HL-60 (cell line): ENCODE data around the gene APCDD1.

Experiments
- DNase-seq, 2 experiments: peaks; one replicate each; pipeline ENCODE4 v3.0.0-alpha.2; 2010 to 2020; ENCODE audit warnings: low read depth in 1 of 2, low spot score in 1 of 2
- H3K27ac ChIP-seq: fragments of 250-450 bp; sonication (Bioruptor Pico); replicated peaks from 2 replicates; pipeline ENCODE4 v1.5.1; 2020; ENCODE audit warnings: mild to moderate bottlenecking, moderate library complexity
- H3K27me3 ChIP-seq: fragments of 250-450 bp; sonication (Bioruptor Pico); 2 replicates; pipeline ENCODE4 v1.5.1; 2021; ENCODE audit warnings: mild to moderate bottlenecking, moderate library complexity; ENCODE audit not compliant: insufficient read depth, poor library complexity, severe bottlenecking
- H3K4me3 ChIP-seq: replicated peaks from 2 replicates; pipeline ENCODE4 v1.5.1; 2011; ENCODE audit warnings: mild to moderate bottlenecking, control low read depth, low read length; ENCODE audit not compliant: insufficient read depth
- CTCF ChIP-seq: IDR thresholded peaks from one replicate; pipeline ENCODE4 v1.5.1; 2011; ENCODE audit warnings: low read length, control low read depth, inconsistent platforms; ENCODE audit not compliant: insufficient read depth
- GABPA ChIP-seq: IDR thresholded peaks from 2 replicates; pipeline ENCODE4 v1.6.1; 2012; ENCODE audit warnings: low read depth
- POLR2AphosphoS5 ChIP-seq: IDR thresholded peaks from 2 replicates; pipeline ENCODE4 v1.6.1; 2012; ENCODE audit warnings: low read depth
- SPI1 ChIP-seq: IDR thresholded peaks from 2 replicates; pipeline ENCODE4 v1.6.1; 2012; ENCODE audit warnings: low read depth, mild to moderate bottlenecking, borderline replicate concordance
- TF ChIP-seq, protein P1 (sequence below): IDR thresholded peaks from 2 replicates; pipeline ENCODE4 v1.6.1; 2012; ENCODE audit warnings: low read depth; ENCODE audit not compliant: insufficient replicate concordance

The APCDD1 gene

GRCh38 chr18:10441472-10441871, 13.0 kb upstream of the APCDD1 start:
- no peak for TF ChIP-seq SPI1
- no peak for TF ChIP-seq GABPA
- no peak for TF ChIP-seq CTCF
- TF ChIP-seq, protein P1, sequence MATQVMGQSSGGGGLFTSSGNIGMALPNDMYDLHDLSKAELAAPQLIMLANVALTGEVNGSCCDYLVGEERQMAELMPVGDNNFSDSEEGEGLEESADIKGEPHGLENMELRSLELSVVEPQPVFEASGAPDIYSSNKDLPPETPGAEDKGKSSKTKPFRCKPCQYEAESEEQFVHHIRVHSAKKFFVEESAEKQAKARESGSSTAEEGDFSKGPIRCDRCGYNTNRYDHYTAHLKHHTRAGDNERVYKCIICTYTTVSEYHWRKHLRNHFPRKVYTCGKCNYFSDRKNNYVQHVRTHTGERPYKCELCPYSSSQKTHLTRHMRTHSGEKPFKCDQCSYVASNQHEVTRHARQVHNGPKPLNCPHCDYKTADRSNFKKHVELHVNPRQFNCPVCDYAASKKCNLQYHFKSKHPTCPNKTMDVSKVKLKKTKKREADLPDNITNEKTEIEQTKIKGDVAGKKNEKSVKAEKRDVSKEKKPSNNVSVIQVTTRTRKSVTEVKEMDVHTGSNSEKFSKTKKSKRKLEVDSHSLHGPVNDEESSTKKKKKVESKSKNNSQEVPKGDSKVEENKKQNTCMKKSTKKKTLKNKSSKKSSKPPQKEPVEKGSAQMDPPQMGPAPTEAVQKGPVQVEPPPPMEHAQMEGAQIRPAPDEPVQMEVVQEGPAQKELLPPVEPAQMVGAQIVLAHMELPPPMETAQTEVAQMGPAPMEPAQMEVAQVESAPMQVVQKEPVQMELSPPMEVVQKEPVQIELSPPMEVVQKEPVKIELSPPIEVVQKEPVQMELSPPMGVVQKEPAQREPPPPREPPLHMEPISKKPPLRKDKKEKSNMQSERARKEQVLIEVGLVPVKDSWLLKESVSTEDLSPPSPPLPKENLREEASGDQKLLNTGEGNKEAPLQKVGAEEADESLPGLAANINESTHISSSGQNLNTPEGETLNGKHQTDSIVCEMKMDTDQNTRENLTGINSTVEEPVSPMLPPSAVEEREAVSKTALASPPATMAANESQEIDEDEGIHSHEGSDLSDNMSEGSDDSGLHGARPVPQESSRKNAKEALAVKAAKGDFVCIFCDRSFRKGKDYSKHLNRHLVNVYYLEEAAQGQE: no peak
- TF ChIP-seq POLR2AphosphoS5: no peak
- Histone ChIP-seq H3K27ac (no peak overlapping the region), H3K4me3 (no peak overlapping the region), H3K27me3 (peaks cover 9% of the 10 kb centered on the region)
- no peak for DNase-seq

DNA sequence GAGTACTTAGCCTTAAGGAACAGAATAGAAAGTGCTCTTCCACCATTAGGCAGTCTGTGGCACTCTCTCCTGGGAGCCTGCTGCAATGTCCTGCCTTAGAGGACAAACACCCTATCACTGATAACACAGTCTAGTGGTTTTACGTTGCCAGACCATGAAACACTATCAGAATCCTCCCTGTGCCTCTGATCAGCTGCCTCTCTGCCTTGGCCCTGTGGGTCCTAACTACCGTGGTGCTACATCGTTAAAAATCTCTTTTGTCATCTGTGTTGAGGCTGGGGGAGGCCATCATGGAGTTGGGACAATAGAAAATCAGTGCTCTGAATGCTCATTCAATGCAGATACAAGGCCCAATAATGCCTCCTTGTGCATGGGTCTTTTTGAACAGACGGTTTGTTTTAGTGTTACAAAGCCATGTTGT, 11.9 kb upstream of the APCDD1 start:
- Histone ChIP-seq H3K4me3 (no peak overlapping the region), H3K27me3 (peaks cover 4% of the 10 kb centered on the region), H3K27ac (no peak overlapping the region)
- TF ChIP-seq SPI1 (no peak), GABPA (no peak), CTCF (no peak), POLR2AphosphoS5 (no peak)
- TF ChIP-seq, protein P1: no peak
- DNase-seq: no peak

DNA sequence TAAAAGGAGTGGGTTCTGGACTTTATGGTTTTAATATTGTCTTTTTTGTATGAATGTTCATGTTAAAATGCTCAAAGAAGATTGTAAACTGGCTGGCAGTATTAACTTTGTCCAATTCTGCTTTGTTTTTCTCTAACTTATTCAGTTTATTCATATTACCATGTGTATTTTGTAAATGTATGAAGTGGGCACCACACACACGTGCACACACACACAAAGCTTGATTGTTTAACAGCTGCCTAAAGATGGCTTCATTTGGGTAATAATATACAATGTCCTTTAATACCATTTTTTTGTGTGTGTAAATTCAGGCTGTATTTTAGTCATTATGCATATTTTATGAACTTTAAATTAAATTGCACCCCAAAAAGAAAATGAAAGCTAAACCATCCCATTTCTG, 11.4 kb upstream of the APCDD1 start:
- Histone ChIP-seq H3K4me3 (no peak overlapping the region), H3K27ac (no peak overlapping the region), H3K27me3 (peaks cover 4% of the 10 kb centered on the region)
- TF ChIP-seq, protein P1: no peak
- no peak for DNase-seq
